Measurements from ENCODE around the gene SRCAP.

GRCh38 chr16:30774367-30775130, 75.6 kb downstream of the SRCAP start:
- TF ChIP-seq SP1 (IDR thresholded peaks at IDR 0.05; ENCODE audit: low read depth, low read length) (no peak), EP300 (IDR thresholded peaks at IDR 0.05; ENCODE audit: borderline replicate concordance in 1 of 2, low read depth in 2 of 2, low read length in 2 of 2) (no peak), RFX5 (IDR thresholded peaks at IDR 0.05; ENCODE audit: borderline replicate concordance, low read depth, low read length) (no peak), CTCF (IDR thresholded peaks at IDR 0.05; ENCODE audit: control extremely low read depth in 1 of 3, insufficient read depth in 1 of 3, low read depth in 1 of 3, low read length in 3 of 3) (no peak)

Measured in H1 (cell line).